CD4-positive, alpha-beta T cell treated with Interferon gamma for 1 hour (primary cell): ENCODE data around the gene TIMP3.

Experiments
- DNase-seq: peaks from one replicate; pipeline ENCODE4 v3.0.0-alpha.2; 2020

TIMP3 gene

GRCh38 chr22:32888976-32889375 lies 87.5 kb downstream of the TIMP3 start:
- DNase-seq = no peak

GRCh38 chr22:32896891-32897290 lies 95.4 kb downstream of the TIMP3 start:
- no peak for DNase-seq

GRCh38 chr22:32897400-32897799 lies 95.9 kb downstream of the TIMP3 start:
- no peak for DNase-seq

GRCh38 chr22:32900886-32901635 lies 99.6 kb downstream of the TIMP3 start:
- DNase-seq = no peak

- DNase-seq = no peak
Measured at GRCh38 chr22:32901925-32902324, 100.4 kb downstream of the TIMP3 start.

GRCh38 chr22:32903507-32903906 lies 102.0 kb downstream of the TIMP3 start:
- DNase-seq = no peak

- peak; percentile 4 for DNase-seq
Measured at GRCh38 chr22:32904044-32904443, 102.5 kb downstream of the TIMP3 start.

- no peak for DNase-seq
Measured at GRCh38 chr22:32905400-32905799, 103.9 kb downstream of the TIMP3 start.

GRCh38 chr22:32909581-32910428 lies 108.3 kb downstream of the TIMP3 start:
- DNase-seq = no peak

- DNase-seq = no peak
Measured at GRCh38 chr22:32910429-32910772, 108.9 kb downstream of the TIMP3 start.

GRCh38 chr22:32911503-32911902 lies 110.0 kb downstream of the TIMP3 start:
- no peak for DNase-seq
